A549 (cell line): ENCODE results near the gene EEFSEC. TPM values are rescaled to one million over a fixed set of nuclear protein-coding genes. Genes with fewer than 3 reads are reported as not detected.

Experiments
- ATAC-seq, 2 experiments: fragments of 200-7000 bp in 1 of 2; fragments of >200 bp in 1 of 2; cut with Nextera tagmentation in 1 of 2; cut with Tn5 transposase in 1 of 2; 3 replicates each; pipeline versions ENCODE4 v1.8.0 to v1.9.1; 2018 to 2020; ENCODE audit warnings: mild to moderate bottlenecking in 1 of 2, moderate library complexity in 1 of 2
- CTCF ChIA-PET: fragments of 300-600 bp; sonication (Branson Sonifier 250); formaldehyde crosslinking; extraction: SDS; loops from one replicate; lab custom pipeline; 2021; ENCODE audit warnings: antibody characterized with exemption, inconsistent platforms; lab: Yijun Ruan, JAX
- POLR2A ChIA-PET: fragments of 350-600 bp; formaldehyde crosslinking; extraction: SDS; loops from one replicate; lab custom pipeline; 2021; ENCODE audit warnings: antibody characterized with exemption, inconsistent platforms; lab: Yijun Ruan, JAX
- DNase-seq, 2 experiments: peaks; one replicate each; pipeline versions ENCODE4 v3.0.0 to v3.0.0-alpha.2; 2011 to 2016; ENCODE audit warnings: low read depth in 1 of 2, low spot score in 1 of 2
- FAIRE-seq: peaks from 2 replicates; lab custom pipeline; 2011; peaks lifted over from hg19 to GRCh38; lab: Jason Lieb, UNC
- H3K27ac ChIP-seq, 2 experiments: fragments of >200 bp; sonication (Bioruptor Twin); formaldehyde crosslinking; 3 replicates each; pipeline ENCODE4 v1.5.1; 2016 to 2017
- H3K4me1 ChIP-seq: fragments of >200 bp; sonication (Bioruptor Twin); formaldehyde crosslinking; 3 replicates; pipeline ENCODE4 v1.6.1; 2016
- H3K4me2 ChIP-seq: fragments of >200 bp; sonication (Bioruptor Twin); formaldehyde crosslinking; 3 replicates; pipeline ENCODE4 v1.6.1; 2016
- H3K4me3 ChIP-seq: fragments of >200 bp; sonication (Bioruptor Twin); formaldehyde crosslinking; 3 replicates; pipeline ENCODE4 v1.5.1; 2016
- H3K9me3 ChIP-seq: fragments of >200 bp; sonication (Bioruptor Twin); formaldehyde crosslinking; 3 replicates; pipeline ENCODE4 v1.6.1; 2016
- ATOH8 ChIP-seq: fragments of 250-450 bp; sonication (Bioruptor Pico); IDR thresholded peaks from 2 replicates; pipeline ENCODE4 v1.5.0; 2020; ENCODE audit warnings: low read depth, mild to moderate bottlenecking, moderate library complexity
- CHD2 ChIP-seq: fragments of 150-350 bp; IDR thresholded peaks from 2 replicates; pipeline ENCODE4 v1.6.1; 2014; ENCODE audit warnings: low read length; ENCODE audit not compliant: partially characterized antibody
- CTCF ChIP-seq: fragments of >200 bp; sonication (Bioruptor Twin); formaldehyde crosslinking; IDR thresholded peaks from 3 replicates; pipeline ENCODE4 v1.5.1; 2016
- ELK1 ChIP-seq: fragments of 150-350 bp; IDR thresholded peaks from 2 replicates; pipeline ENCODE4 v1.6.1; 2014; ENCODE audit warnings: low read depth, mild to moderate bottlenecking, low read length
- FOSB ChIP-seq: fragments of 250-450 bp; sonication (Bioruptor Pico); IDR thresholded peaks from 2 replicates; pipeline ENCODE4 v1.5.0; 2020; ENCODE audit warnings: mild to moderate bottlenecking, moderate library complexity
- HDAC2 ChIP-seq: fragments of 200-600 bp; sonication (generic); IDR thresholded peaks from 2 replicates; pipeline ENCODE4 v1.6.1; 2016
- HMGXB4 ChIP-seq: fragments of 250-450 bp; sonication (Bioruptor Pico); IDR thresholded peaks from 2 replicates; pipeline ENCODE4 v1.5.0; 2021; ENCODE audit warnings: mild to moderate bottlenecking, moderate library complexity, borderline replicate concordance
- HOXB13 ChIP-seq: fragments of 250-450 bp; sonication (Bioruptor Pico); IDR thresholded peaks from 2 replicates; pipeline ENCODE4 v1.5.0; 2020; ENCODE audit warnings: low read depth, mild to moderate bottlenecking, moderate library complexity
- HOXB5 ChIP-seq: fragments of 250-450 bp; sonication (Bioruptor Pico); IDR thresholded peaks from 2 replicates; pipeline ENCODE4 v1.5.0; 2020; ENCODE audit warnings: mild to moderate bottlenecking, moderate library complexity
- MAFK ChIP-seq: fragments of 450-650 bp; IDR thresholded peaks from 2 replicates; pipeline ENCODE4 v1.6.1; 2014; ENCODE audit not compliant: partially characterized antibody
- MAX ChIP-seq: IDR thresholded peaks from 2 replicates; pipeline ENCODE4 v1.6.1; 2012
- RARB ChIP-seq: fragments of 250-450 bp; sonication (Bioruptor Pico); IDR thresholded peaks from 2 replicates; pipeline ENCODE4 v1.8.0; 2021; ENCODE audit warnings: mild to moderate bottlenecking, moderate library complexity
- REST ChIP-seq: fragments of 200-600 bp; sonication (generic); IDR thresholded peaks from 2 replicates; pipeline ENCODE4 v1.6.1; 2016; ENCODE audit warnings: antibody characterized with exemption, mild to moderate bottlenecking, moderate library complexity
- RFX5 ChIP-seq: fragments of 450-650 bp; IDR thresholded peaks from 2 replicates; pipeline ENCODE4 v1.7.1; 2014; ENCODE audit warnings: antibody characterized with exemption, mild to moderate bottlenecking, moderate library complexity
- SREBF2 ChIP-seq: fragments of 450-650 bp; IDR thresholded peaks from 2 replicates; pipeline ENCODE4 v1.6.1; 2014; ENCODE audit warnings: mild to moderate bottlenecking, moderate library complexity
- TFCP2L1 ChIP-seq: fragments of 250-450 bp; sonication (Bioruptor Pico); IDR thresholded peaks from 2 replicates; pipeline ENCODE4 v1.5.0; 2021; ENCODE audit warnings: mild to moderate bottlenecking
- ZNF302 ChIP-seq: fragments of 250-450 bp; sonication (Bioruptor Pico); IDR thresholded peaks from 2 replicates; pipeline ENCODE4 v1.9.0; 2021; ENCODE audit warnings: inconsistent platforms, mild to moderate bottlenecking, moderate library complexity
- ZSCAN20 ChIP-seq: fragments of 250-450 bp; sonication (Bioruptor Pico); IDR thresholded peaks from 2 replicates; pipeline ENCODE4 v1.8.0; 2022; ENCODE audit warnings: mild to moderate bottlenecking, moderate library complexity
- WGBS: methylation state at CpG from one replicate; pipeline ENCODE4 v1.1.6; 2017; ENCODE audit errors: missing lambda C conversion rate; 5-methylcytosine and 5-hydroxymethylcytosine counted together
- polyA plus RNA-seq, 4 experiments: library from polyadenylated mRNA; depleted of rRNA in 3 of 4; stranded (reverse); fragments of >200 nt; fragmentation: RNase III in 1 of 4; extraction: RNeasy Plus Mini Kit Qiagen cat#74134 plus additional on column Dnase treatment in 1 of 4; gene quantifications; 2 replicates in 3 of 4; 3 replicates in 1 of 4; pipeline ENCODE4 v1.2.3, GENCODE V29; 2011 to 2017

EEFSEC gene
- polyA plus RNA-seq, 2 of the 4 experiments (the other 2 are of a cell fraction): 6.9 to 7.3 TPM

- DNase-seq (no peak), FAIRE-seq (no peak), ATAC-seq (no peak)
- no peak overlapping the region for H3K27ac ChIP-seq
- ChIA-PET CTCF (interaction anchor here (1.5 kb wide), 1 partner anchor 11 kb away, joined by 4 read pairs; no protein-coding TSS in a partner anchor), POLR2A (no interaction called here)
- 91% methylated on average over 9 of the region's 11 CpGs for WGBS
- no peak overlapping the region for H3K4me3 ChIP-seq
- H3K9me3 ChIP-seq: no peaks in the 10 kb centered on the region
- H3K4me1 ChIP-seq: no peaks in the 10 kb centered on the region
- no peak overlapping the region for H3K4me2 ChIP-seq
- TF ChIP-seq SREBF2 (no peak), ZNF302 (CRISPR knock-in tag) (no peak), ATOH8 (CRISPR knock-in tag) (no peak), REST (no peak), HOXB5 (CRISPR knock-in tag) (no peak), HOXB13 (CRISPR knock-in tag) (no peak), FOSB (CRISPR knock-in tag) (no peak), MAX (no peak), CHD2 (no peak), HDAC2 (no peak), RARB (CRISPR knock-in tag) (no peak), ZSCAN20 (no peak), CTCF (no peak), HMGXB4 (CRISPR knock-in tag) (no peak), RFX5 (no peak), MAFK (no peak), TFCP2L1 (no peak), ELK1 (no peak)
- TF ChIP-seq, all 56 proteins: peak for 0
Observed at GRCh38 chr3:128318275-128318941, 165.1 kb downstream of the EEFSEC start.
